ENCODE results near the gene CDY1B. TPM values are rescaled to one million over a fixed set of nuclear protein-coding genes. Genes with fewer than 3 reads are reported as not detected.
"Not testable (repeated sequence)": the region's sequence is repeated elsewhere in the genome, so short reads cannot be mapped to it uniquely, and the experiment has no call there.

The CDY1B gene, protein sequence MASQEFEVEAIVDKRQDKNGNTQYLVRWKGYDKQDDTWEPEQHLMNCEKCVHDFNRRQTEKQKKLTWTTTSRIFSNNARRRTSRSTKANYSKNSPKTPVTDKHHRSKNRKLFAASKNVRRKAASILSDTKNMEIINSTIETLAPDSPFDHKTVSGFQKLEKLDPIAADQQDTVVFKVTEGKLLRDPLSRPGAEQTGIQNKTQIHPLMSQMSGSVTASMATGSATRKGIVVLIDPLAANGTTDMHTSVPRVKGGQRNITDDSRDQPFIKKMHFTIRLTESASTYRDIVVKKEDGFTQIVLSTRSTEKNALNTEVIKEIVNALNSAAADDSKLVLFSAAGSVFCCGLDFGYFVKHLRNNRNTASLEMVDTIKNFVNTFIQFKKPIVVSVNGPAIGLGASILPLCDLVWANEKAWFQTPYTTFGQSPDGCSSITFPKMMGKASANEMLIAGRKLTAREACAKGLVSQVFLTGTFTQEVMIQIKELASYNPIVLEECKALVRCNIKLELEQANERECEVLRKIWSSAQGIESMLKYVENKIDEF
- total RNA-seq, result not detected
- polyA plus RNA-seq, result not detected

DNA sequence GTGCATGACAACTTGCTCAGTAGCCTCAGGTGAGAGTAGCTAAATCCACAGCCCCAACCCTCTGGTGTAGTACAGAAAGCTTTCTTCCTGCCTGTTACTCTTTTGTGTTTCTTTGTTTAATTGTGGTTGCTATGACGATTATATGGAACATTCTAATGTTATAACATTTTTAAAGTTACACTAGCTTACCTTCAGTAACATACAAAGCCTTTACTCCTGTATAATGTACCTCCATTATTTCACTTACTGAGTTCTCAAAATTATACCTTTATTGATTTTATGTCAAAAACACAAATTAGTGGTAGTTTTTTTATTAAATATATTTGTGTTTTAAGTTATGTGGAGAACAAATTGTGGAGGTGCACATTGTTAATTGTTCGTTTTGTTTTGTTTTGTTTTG is at the start of gene CDY1B:
Gene CDY1B (minus strand): TSS at position 101 of the 400 bp plus-strand sequence. CDS start 331 bp downstream, outside the sequence.
- CTCF ChIA-PET; H3K36me3 ChIP-seq (ENCODE audit: insufficient read depth, low read length); H3K4me1 Mint-ChIP-seq; H3K9me3 ChIP-seq (ENCODE audit: low read length); H3K9me3 Mint-ChIP-seq; H3K4me1 ChIP-seq (ENCODE audit: insufficient read depth, low read length); DNase-seq; H3K27ac Mint-ChIP-seq; H3K4me3 Mint-ChIP-seq; H3K27ac ChIP-seq (ENCODE audit: low read depth, low read length); H3K4me3 ChIP-seq (ENCODE audit: low read length); H3K36me3 Mint-ChIP-seq; POLR2A ChIA-PET; H3K27me3 ChIP-seq (ENCODE audit: insufficient read depth, low read length, poor library complexity, severe bottlenecking); H3K27me3 Mint-ChIP-seq: not testable (repeated sequence)

DNA sequence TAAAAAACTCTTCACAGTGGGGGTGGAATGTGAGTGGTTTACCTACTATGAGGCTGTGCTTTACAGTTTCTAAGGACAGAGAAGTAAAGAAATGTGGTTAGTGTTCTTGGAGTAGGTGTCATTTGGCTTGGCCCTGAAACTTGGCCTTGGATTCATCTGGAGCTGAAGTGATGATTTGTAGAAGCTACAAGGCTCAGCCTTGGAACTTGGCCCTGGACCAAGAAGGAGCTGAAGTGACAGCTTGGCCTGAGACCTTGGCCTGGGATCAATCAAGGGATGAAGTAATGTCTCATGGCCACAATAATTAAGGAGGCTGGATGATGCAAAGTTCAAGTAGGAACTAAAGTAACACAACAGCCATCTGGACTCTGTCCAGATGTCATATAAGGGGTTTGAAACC is 1.7 kb upstream of the CDY1B start:
- H3K27me3 ChIP-seq (ENCODE audit: insufficient read depth, low read length, poor library complexity, severe bottlenecking); H3K36me3 ChIP-seq (ENCODE audit: insufficient read depth, low read length); H3K9me3 ChIP-seq (ENCODE audit: low read length); H3K27me3 Mint-ChIP-seq; POLR2A ChIA-PET; H3K4me1 Mint-ChIP-seq; CTCF ChIA-PET; H3K9me3 Mint-ChIP-seq; H3K27ac Mint-ChIP-seq; H3K4me3 ChIP-seq (ENCODE audit: low read length); DNase-seq; H3K4me1 ChIP-seq (ENCODE audit: insufficient read depth, low read length); H3K36me3 Mint-ChIP-seq; H3K27ac ChIP-seq (ENCODE audit: low read depth, low read length); H3K4me3 Mint-ChIP-seq: not testable (repeated sequence)

DNA sequence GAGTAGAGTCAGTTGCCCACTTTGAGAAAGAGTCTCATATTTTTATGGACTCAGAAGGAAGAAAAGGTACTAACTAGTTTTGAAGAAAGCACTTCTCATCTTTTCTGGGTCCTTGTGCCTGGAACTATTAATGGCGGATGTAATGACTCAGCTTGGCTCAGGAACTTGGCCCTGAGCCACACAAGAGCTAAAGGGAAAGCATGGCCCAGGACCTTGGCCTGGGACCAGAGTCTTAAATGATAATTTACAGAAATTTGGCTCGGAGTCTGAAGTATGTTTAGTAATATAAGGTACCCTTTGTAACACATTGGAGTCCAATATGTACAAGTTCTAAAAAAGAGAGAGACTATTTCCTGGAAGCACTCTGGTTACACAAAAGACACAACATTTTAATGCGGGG is 4.6 kb downstream of the CDY1B start:
- H3K9me3 ChIP-seq (ENCODE audit: low read length); H3K4me1 ChIP-seq (ENCODE audit: insufficient read depth, low read length); H3K36me3 ChIP-seq (ENCODE audit: insufficient read depth, low read length); POLR2A ChIA-PET; H3K4me3 ChIP-seq (ENCODE audit: low read length); H3K27me3 Mint-ChIP-seq; H3K27me3 ChIP-seq (ENCODE audit: insufficient read depth, low read length, poor library complexity, severe bottlenecking); H3K9me3 Mint-ChIP-seq; H3K27ac ChIP-seq (ENCODE audit: low read depth, low read length); DNase-seq; H3K4me1 Mint-ChIP-seq; H3K4me3 Mint-ChIP-seq; H3K36me3 Mint-ChIP-seq; CTCF ChIA-PET; H3K27ac Mint-ChIP-seq: not testable (repeated sequence)

DNA sequence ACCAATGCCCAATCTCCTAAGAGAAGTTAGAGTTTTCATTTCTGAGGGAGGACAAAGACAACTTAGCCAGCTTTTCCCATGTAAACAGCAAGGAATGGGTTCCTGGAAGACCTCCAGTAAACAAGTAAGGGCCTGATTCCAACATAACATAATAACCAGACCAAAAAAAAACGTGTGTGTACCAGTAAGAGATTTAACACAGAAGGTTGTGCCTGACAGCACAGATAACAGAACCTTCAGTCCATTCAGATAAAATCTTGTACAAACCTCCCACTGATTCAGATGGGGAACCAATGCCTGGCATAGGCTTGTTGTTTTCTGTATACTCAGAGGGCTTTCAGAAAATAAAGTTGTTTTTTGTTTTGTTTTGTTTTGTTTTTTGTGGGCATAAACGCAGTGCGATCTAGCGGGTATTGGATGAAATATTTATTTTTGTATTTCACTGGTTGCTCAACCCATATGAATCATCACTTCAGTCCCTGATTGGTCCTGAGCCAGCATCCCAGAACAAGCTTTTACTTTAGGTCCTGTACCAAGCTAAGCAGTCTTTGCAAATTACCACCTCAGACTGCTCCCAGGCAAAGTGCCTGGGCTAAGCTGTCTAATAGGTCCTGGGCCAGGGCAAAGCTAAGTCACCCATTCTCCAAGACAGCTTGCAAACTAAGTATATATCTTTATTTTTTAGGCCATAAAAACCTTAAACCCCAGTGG is 8.7 kb downstream of the CDY1B start:
- CTCF ChIA-PET; H3K27ac ChIP-seq (ENCODE audit: low read depth, low read length): not testable (repeated sequence)

DNA sequence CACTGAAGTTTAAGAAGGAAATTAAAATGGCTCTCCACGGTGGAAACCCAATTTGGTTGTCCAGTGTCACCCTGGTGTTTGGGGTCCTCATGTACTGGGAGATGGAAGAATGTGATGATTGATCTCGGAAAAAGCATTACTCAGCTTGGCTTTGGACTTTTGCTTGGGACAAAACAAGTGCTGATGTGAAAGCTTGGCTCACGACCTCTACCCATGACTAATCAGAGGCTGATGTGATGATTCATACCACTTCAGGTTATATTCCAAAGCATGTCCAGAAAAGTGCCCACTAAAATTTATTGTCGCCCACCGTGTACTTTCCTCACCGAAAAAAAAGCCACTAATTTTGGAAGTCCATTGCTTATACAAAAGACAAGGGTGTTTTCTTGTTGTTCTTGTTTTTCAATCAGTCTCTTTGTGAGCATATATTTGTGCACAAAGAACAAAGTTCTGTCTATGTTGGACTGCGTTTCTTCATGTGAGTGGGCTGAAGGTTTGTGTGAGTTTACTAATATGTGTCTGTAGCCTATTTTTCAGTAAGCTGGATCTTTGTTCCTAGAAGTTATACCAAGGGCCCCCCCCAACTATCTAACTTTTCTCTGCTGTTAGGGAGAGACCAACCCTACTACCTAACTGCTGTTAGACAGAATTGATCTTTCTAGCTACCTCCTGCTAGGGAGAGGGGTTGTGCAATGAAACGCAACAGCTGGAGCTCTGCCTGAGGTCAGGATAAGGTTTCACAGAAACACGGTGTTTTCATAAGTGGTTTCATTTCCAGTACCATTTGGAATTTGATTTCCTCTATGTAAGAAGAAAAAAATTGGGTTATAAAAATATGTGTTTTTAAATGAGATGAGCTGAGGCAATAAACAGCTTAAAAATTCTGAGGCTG is 21.4 kb downstream of the CDY1B start:
- H3K36me3 Mint-ChIP-seq; H3K27me3 ChIP-seq (ENCODE audit: insufficient read depth, low read length, poor library complexity, severe bottlenecking); DNase-seq; CTCF ChIA-PET; H3K4me1 ChIP-seq (ENCODE audit: insufficient read depth, low read length); H3K27ac ChIP-seq (ENCODE audit: low read depth, low read length); H3K36me3 ChIP-seq (ENCODE audit: insufficient read depth, low read length); H3K4me3 ChIP-seq (ENCODE audit: low read length); H3K27me3 Mint-ChIP-seq; H3K4me1 Mint-ChIP-seq; H3K4me3 Mint-ChIP-seq; H3K27ac Mint-ChIP-seq; H3K9me3 Mint-ChIP-seq; POLR2A ChIA-PET; H3K9me3 ChIP-seq (ENCODE audit: low read length): not testable (repeated sequence)

More for the DNA sequence above, 8.7 kb downstream of the CDY1B start:
- H3K9me3 ChIP-seq (ENCODE audit: low read length); POLR2A ChIA-PET; DNase-seq; H3K27ac Mint-ChIP-seq; H3K27me3 Mint-ChIP-seq; H3K4me3 Mint-ChIP-seq; H3K4me1 ChIP-seq (ENCODE audit: insufficient read depth, low read length); H3K4me3 ChIP-seq (ENCODE audit: low read length); H3K27me3 ChIP-seq (ENCODE audit: insufficient read depth, low read length, poor library complexity, severe bottlenecking); H3K36me3 ChIP-seq (ENCODE audit: insufficient read depth, low read length); H3K36me3 Mint-ChIP-seq; H3K9me3 Mint-ChIP-seq; H3K4me1 Mint-ChIP-seq: not testable (repeated sequence)
